T-cell (primary cell): ENCODE data around the gene PPP4R3A. TPM values are rescaled to one million over a fixed set of nuclear protein-coding genes. Genes with fewer than 3 reads are reported as not detected.
A peak's percentile ranks its signal among the peaks of the same experiment; 100 is the strongest.
"Not testable (repeated sequence)": the region's sequence is repeated elsewhere in the genome, so short reads cannot be mapped to it uniquely, and the experiment has no call there.

Source experiments
- ATAC-seq, 4 experiments: fragments of 200-7000 bp in 3 of 4; fragments of 150-1000 bp in 1 of 4; cut with Tn5 transposase; replicated peaks in 1 of 4; 1 replicate in 3 of 4; 2 replicates in 1 of 4; pipeline ENCODE4 v1.10.0; 2021; ENCODE audit warnings: moderate library complexity in 3 of 4, mild to moderate bottlenecking in 2 of 4, moderate number of reproducible peaks in 1 of 4
- CTCF ChIA-PET, 2 donors: fragments of 300-600 bp; sonication (Branson Sonifier 250); formaldehyde crosslinking; loops; one replicate each; lab custom pipeline; 2022; ENCODE audit warnings: antibody characterized with exemption in 2 of 2; lab: Charles Lee
- POLR2A ChIA-PET, 2 donors: fragments of 300-600 bp; sonication (Branson Sonifier 250); formaldehyde crosslinking; loops; one replicate each; lab custom pipeline; 2022; ENCODE audit warnings: antibody characterized with exemption in 2 of 2; lab: Charles Lee
- DNase-seq, 35 experiments: peaks; one replicate each; pipeline versions ENCODE4 v3.0.0 to v3.0.0-alpha.2; 2013 to 2023
- H3K27ac ChIP-seq: one replicate; pipeline ENCODE4 v1.5.1; 2013; ENCODE audit warnings: low read length
- H3K27me3 ChIP-seq, 2 experiments: replicated peaks in 1 of 2; 1 replicate in 1 of 2; 2 replicates in 1 of 2; pipeline versions ENCODE4 v1.6.1 to v1.7.0; 2013; ENCODE audit warnings: low read length in 1 of 2, mixed read lengths in 1 of 2; ENCODE audit not compliant: control insufficient read depth in 2 of 2, insufficient read depth in 2 of 2; ENCODE audit errors: extremely low read depth in 1 of 2
- H3K36me3 ChIP-seq, 2 donors: 1 replicate in 1 of 2; 2 replicates in 1 of 2; pipeline versions ENCODE4 v1.6.1 to v1.7.0; 2013; ENCODE audit warnings: low read length in 1 of 2; ENCODE audit not compliant: control insufficient read depth in 2 of 2, insufficient read depth in 1 of 2; ENCODE audit errors: extremely low read depth in 1 of 2
- H3K4me1 ChIP-seq, 2 experiments: 1 replicate in 1 of 2; 2 replicates in 1 of 2; pipeline versions ENCODE4 v1.6.1 to v1.7.0; 2013; ENCODE audit warnings: low read length in 2 of 2, mixed read lengths in 1 of 2; ENCODE audit not compliant: insufficient read depth in 2 of 2, control insufficient read depth in 1 of 2; ENCODE audit errors: extremely low read depth in 1 of 2
- H3K4me3 ChIP-seq, 2 donors: 1 replicate in 1 of 2; 2 replicates in 1 of 2; pipeline versions ENCODE4 v1.5.1 to v1.7.0; 2013; ENCODE audit warnings: mild to moderate bottlenecking in 2 of 2, low read length in 1 of 2, moderate library complexity in 1 of 2; ENCODE audit not compliant: control insufficient read depth in 1 of 2; ENCODE audit errors: extremely low read depth in 1 of 2
- H3K9me3 ChIP-seq: 2 replicates; pipeline ENCODE4 v1.7.0; 2013
- H3K27ac Mint-ChIP-seq, 2 donors: one replicate each; pipeline ENCODE4 v1.8.0; 2020 to 2021; ENCODE audit warnings: mild to moderate bottlenecking in 2 of 2, mixed read lengths in 2 of 2
- H3K27me3 Mint-ChIP-seq, 2 donors: one replicate each; pipeline ENCODE4 v1.8.0; 2021 to 2022; ENCODE audit warnings: mixed read lengths in 2 of 2
- H3K36me3 Mint-ChIP-seq: one replicate; pipeline ENCODE4 v1.8.0; 2021; ENCODE audit warnings: mixed read lengths
- H3K4me1 Mint-ChIP-seq, 3 donors: one replicate each; pipeline ENCODE4 v1.8.0; 2020 to 2022; ENCODE audit warnings: mixed read lengths in 3 of 3, mild to moderate bottlenecking in 1 of 3
- H3K4me3 Mint-ChIP-seq, 3 donors: one replicate each; pipeline ENCODE4 v1.8.0; 2020 to 2022; ENCODE audit warnings: mild to moderate bottlenecking in 3 of 3, mixed read lengths in 3 of 3, moderate library complexity in 3 of 3
- H3K9me3 Mint-ChIP-seq, 3 donors: one replicate each; pipeline ENCODE4 v1.8.0; 2020 to 2022; ENCODE audit warnings: mixed read lengths in 3 of 3
- WGBS: methylation state at CpG from one replicate; pipeline ENCODE4 v1.1.5; 2013; ENCODE audit warnings: missing lambda C conversion rate; ENCODE audit not compliant: insufficient coverage; 5-methylcytosine and 5-hydroxymethylcytosine counted together
- total RNA-seq, 35 experiments: library from RNA in 6 of 35; stranded (reverse) in 6 of 35; fragments of 120-200 nt in 1 of 35; gene quantifications; one replicate each; pipeline versions ENCODE4 v1.2.1 to v1.2.4 and lab custom pipeline; 2013 to 2026

Gene PPP4R3A
- total RNA-seq, 5 donors from 2014 or later (not counting 1 experiment from before 2014, with no cell fraction given), result 158 to 200 (median 169) TPM

DNA sequence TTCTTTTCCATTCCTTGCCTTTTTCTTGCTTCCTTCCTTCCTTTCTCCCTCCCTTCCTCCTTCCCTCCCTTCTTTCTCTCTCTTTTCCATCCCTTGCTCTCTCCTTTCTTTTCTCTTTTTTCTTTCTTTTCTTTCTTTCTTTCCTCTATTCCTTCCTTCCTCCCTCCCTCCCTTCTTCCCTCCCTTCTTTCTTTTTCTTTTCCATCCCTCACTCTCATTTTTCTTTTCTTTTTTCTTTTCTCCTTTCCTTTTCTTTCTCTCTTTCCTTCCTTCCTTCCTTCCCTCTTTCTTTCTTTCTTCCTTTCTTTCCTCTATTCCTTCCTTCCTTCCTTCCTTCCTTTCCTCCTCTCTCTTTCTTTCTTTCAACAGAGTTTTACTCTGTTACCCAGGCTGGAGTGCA lies 35.1 kb upstream of the PPP4R3A start:
- Mint-ChIP-seq H3K27me3 (peaks cover 5 to 13% of the 10 kb centered on the region in 2 donors), H3K9me3 (peaks cover 15 to 23% (median 21%) of the 10 kb centered on the region in 3 donors), H3K27ac (no peak overlapping the region), H3K4me1 (no peaks in the 10 kb centered on the region), H3K36me3 (peaks cover 10% of the 10 kb centered on the region), H3K4me3 (no peak overlapping the region)
- H3K27me3 ChIP-seq, result peaks cover 0 to 7% of the 10 kb centered on the region in 2 experiments
- H3K27ac ChIP-seq, result no peak overlapping the region
- ATAC-seq (no peak), DNase-seq (no peak)
- no peak overlapping the region for H3K4me3 ChIP-seq
- H3K36me3 ChIP-seq, result no peaks in the 10 kb centered on the region
- POLR2A ChIA-PET, result no interaction called here
- H3K9me3 ChIP-seq, result peaks cover 6% of the 10 kb centered on the region
- CTCF ChIA-PET, result no interaction called here
- no peaks in the 10 kb centered on the region for H3K4me1 ChIP-seq

DNA sequence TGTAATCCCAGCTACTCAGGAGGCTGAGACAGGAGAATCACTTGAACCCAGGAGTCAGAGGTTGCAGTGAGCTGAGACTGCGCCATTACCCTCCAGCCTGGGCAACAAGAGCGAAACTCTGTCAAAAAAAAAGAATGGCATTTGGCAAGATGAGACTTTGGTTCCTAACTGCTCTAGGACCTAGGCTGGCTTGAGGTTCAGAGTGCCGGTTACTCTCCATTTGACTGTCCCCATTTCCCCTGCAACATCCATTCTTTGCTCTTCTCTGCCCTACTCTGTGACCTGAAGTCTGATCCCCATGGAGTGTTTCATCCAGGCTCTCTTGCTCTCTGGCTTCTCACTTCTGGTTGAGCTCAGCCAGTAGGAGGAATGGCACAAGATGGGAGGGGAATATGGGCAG lies 26.2 kb upstream of the PPP4R3A start:
- CTCF ChIA-PET, result no interaction called here
- no peak for ATAC-seq
- POLR2A ChIA-PET, result no interaction called here
- H3K36me3 Mint-ChIP-seq, result peaks cover 15% of the 10 kb centered on the region
- H3K4me3 Mint-ChIP-seq, result no peak overlapping the region
- H3K9me3 Mint-ChIP-seq, result peaks cover 14 to 21% (median 20%) of the 10 kb centered on the region in 3 donors
- Histone ChIP-seq H3K27ac (no peak overlapping the region), H3K36me3 (no peaks in the 10 kb centered on the region), H3K4me1 (no peaks in the 10 kb centered on the region), H3K9me3 (no peaks in the 10 kb centered on the region), H3K4me3 (no peak overlapping the region), H3K27me3 (peaks cover 0 to 3% of the 10 kb centered on the region in 2 experiments)
- no peaks in the 10 kb centered on the region for H3K4me1 Mint-ChIP-seq
- no peak for DNase-seq
- H3K27me3 Mint-ChIP-seq, result peaks cover 11 to 17% of the 10 kb centered on the region in 2 donors
- WGBS, result 94% methylated on average over 3 of the region's 3 CpGs
- no peak overlapping the region for H3K27ac Mint-ChIP-seq

DNA sequence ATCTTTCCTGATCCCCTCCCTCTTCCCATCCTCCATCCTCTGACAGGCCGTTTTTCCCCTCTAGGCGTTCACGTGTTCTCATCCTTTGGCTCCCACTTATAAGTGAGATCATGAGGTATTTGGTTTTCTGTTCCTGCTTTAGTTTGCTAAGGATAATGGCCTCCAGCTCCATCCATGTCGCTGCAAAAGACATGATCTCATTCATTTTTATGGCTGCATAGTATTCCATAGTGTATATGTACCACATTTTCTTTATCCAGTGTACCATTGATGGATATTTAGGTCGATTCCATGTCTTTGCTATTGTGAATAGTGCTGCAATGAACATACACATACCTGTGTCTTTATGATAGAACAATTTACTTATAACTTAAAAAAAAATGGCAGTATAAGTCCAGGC lies 23.9 kb upstream of the PPP4R3A start:
- CTCF ChIA-PET, result not testable (repeated sequence)

DNA sequence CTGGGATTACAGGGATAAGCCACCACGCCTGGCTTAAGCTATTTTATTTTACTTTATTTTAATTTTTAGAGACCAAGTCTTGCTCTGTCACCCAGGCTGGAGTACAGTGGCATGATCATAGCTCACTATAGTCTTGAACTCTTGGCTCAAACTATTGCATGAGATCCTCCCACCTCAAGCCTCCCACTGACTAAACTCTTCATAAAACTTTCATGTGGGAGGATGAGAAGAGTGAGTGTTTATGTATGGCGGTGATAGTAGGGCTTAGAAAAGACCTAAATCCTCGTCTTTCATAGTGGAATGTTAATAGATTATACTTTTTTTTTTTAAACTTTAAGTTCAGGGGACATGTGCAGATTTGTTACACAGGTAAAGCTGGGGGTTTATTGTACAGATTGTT lies 23.5 kb upstream of the PPP4R3A start:
- POLR2A ChIA-PET, result no interaction called here

More for the DNA sequence above, 23.9 kb upstream of the PPP4R3A start:
- H3K27me3 ChIP-seq, POLR2A ChIA-PET, H3K9me3 Mint-ChIP-seq, ATAC-seq, H3K4me1 ChIP-seq, H3K4me3 ChIP-seq, H3K27ac Mint-ChIP-seq, H3K9me3 ChIP-seq, DNase-seq, H3K4me1 Mint-ChIP-seq, H3K36me3 ChIP-seq, H3K27ac ChIP-seq, H3K4me3 Mint-ChIP-seq, H3K36me3 Mint-ChIP-seq: not testable (repeated sequence)
- peaks cover 7 to 14% of the 10 kb centered on the region in 2 donors for H3K27me3 Mint-ChIP-seq
- WGBS, result no CpG with 5 or more reads among the region's 5 CpGs

DNA sequence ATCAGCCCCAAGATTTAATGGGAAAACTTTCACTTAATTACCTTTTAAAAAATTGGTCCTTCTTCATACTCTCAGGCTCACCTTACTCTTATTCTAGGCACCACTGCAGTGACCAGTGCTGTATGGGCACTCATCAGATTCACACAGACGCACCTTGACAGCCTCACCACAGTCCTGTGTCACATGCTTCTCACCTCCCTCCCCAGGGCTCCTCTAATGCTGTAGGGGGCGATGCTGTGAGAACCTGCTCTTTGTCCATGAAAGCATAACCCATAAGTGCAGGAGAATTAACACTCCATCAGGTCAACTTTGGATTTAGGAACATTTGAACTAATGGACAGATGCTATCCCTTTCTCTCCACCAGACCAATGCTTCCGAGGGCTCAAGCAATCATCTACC lies 13.9 kb upstream of the PPP4R3A start:
- no peak overlapping the region for H3K27ac Mint-ChIP-seq
- no peaks in the 10 kb centered on the region for H3K36me3 Mint-ChIP-seq
- ATAC-seq, result no peak
- peaks cover 0 to 7% (median 0%) of the 10 kb centered on the region in 3 donors for H3K9me3 Mint-ChIP-seq
- H3K27me3 Mint-ChIP-seq, result no peaks in the 10 kb centered on the region
- DNase-seq, result no peak
- H3K4me1 Mint-ChIP-seq, result no peaks in the 10 kb centered on the region
- 87% methylated on average over 3 of the region's 3 CpGs for WGBS
- no peak overlapping the region for H3K4me3 Mint-ChIP-seq
- Histone ChIP-seq H3K27ac (no peak overlapping the region), H3K27me3 (no peaks in the 10 kb centered on the region), H3K9me3 (no peaks in the 10 kb centered on the region), H3K4me1 (no peaks in the 10 kb centered on the region), H3K36me3 (no peaks in the 10 kb centered on the region), H3K4me3 (no peak overlapping the region)
- ChIA-PET POLR2A (no interaction called here), CTCF (no interaction called here)

More for the DNA sequence above, 23.5 kb upstream of the PPP4R3A start:
- Mint-ChIP-seq H3K4me1 (no peaks in the 10 kb centered on the region), H3K9me3 (peaks cover 0 to 5% (median 4%) of the 10 kb centered on the region in 3 donors), H3K4me3 (no peak overlapping the region), H3K27ac (no peak overlapping the region), H3K36me3 (no peaks in the 10 kb centered on the region), H3K27me3 (peaks cover 7 to 14% of the 10 kb centered on the region in 2 donors)
- Histone ChIP-seq H3K36me3 (no peaks in the 10 kb centered on the region), H3K27ac (no peak overlapping the region), H3K27me3 (no peaks in the 10 kb centered on the region), H3K4me3 (no peak overlapping the region), H3K4me1 (no peaks in the 10 kb centered on the region), H3K9me3 (no peaks in the 10 kb centered on the region)
- DNase-seq (no peak), ATAC-seq (no peak)
- CTCF ChIA-PET, result no interaction called here
- WGBS, result no CpG with 5 or more reads among the region's 3 CpGs

DNA sequence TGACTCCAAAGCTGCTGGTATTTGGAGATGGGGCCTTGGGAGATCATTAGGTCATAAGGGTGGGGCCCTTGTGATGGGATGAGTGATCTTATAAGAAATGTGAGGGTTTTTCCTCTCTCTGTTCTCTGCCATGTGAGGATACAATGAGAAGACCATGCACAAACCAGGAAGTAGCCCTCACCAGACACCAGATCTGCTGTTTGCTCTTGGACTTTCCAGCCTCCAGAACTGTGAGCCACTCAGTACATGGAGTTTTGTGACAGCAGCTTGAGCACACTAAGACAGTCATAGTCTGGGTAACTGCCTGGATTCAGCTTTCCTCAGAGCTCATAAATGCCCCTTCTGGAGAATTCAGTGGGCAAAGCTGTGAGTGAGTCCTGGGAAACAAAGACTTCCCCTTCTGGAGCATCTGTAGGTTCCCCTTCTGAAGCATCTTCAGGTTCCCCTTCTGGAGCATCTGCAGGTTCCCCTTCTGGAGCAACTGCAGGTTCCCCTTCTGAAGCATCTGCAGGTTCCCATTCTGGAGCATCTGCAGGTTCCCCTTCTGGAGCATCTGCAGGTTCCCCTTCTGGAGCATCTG lies 11.0 kb upstream of the PPP4R3A start:
- ATAC-seq, result no peak
- H3K4me1 ChIP-seq, result no peaks in the 10 kb centered on the region
- H3K27me3 ChIP-seq, result no peaks in the 10 kb centered on the region
- DNase-seq, result peak in 2 of 35 experiments; percentile 4 to 13
- H3K9me3 Mint-ChIP-seq, result peaks cover 0 to 7% (median 0%) of the 10 kb centered on the region in 3 donors
- H3K27ac ChIP-seq, result no peak overlapping the region
- H3K27me3 Mint-ChIP-seq, result peaks cover 0 to 4% of the 10 kb centered on the region in 2 donors
- H3K36me3 Mint-ChIP-seq, result no peaks in the 10 kb centered on the region
- ChIA-PET CTCF (no interaction called here), POLR2A (no interaction called here)
- no peaks in the 10 kb centered on the region for H3K36me3 ChIP-seq
- no peak overlapping the region for H3K4me3 ChIP-seq
- H3K4me3 Mint-ChIP-seq, result no peak overlapping the region
- no peaks in the 10 kb centered on the region for H3K9me3 ChIP-seq
- no peak overlapping the region for H3K27ac Mint-ChIP-seq
- H3K4me1 Mint-ChIP-seq, result no peaks in the 10 kb centered on the region

DNA sequence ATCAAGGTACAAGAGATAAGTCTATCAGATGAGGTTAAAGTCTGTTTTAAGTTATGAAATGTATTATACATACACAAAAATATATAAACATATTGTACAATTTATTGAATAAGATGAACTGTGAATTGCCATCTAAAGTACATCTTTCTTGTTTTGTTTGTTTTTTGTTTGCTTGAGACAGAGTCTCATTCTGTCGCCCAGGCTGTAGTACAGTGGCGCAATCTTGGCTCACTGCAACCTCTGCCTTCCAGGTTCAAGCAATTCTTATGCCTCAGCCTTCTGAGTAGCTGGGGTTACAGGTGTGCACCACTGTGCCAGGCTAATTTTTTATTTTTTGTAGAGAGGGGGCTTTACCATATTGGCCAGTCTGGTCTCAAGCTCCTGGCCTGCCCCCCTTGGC lies 10.0 kb upstream of the PPP4R3A start:
- H3K36me3 ChIP-seq, result no peaks in the 10 kb centered on the region
- H3K4me1 ChIP-seq, result no peaks in the 10 kb centered on the region
- POLR2A ChIA-PET, result no interaction called here
- Mint-ChIP-seq H3K4me1 (no peaks in the 10 kb centered on the region), H3K36me3 (no peaks in the 10 kb centered on the region), H3K27ac (no peak overlapping the region), H3K9me3 (peaks cover 0 to 7% (median 0%) of the 10 kb centered on the region in 3 donors), H3K4me3 (no peak overlapping the region), H3K27me3 (peaks cover 0 to 4% of the 10 kb centered on the region in 2 donors)
- DNase-seq, result no peak
- CTCF ChIA-PET, result no interaction called here
- no peak overlapping the region for H3K27ac ChIP-seq
- no peak overlapping the region for H3K4me3 ChIP-seq
- ATAC-seq, result no peak
- H3K9me3 ChIP-seq, result no peaks in the 10 kb centered on the region
- no peaks in the 10 kb centered on the region for H3K27me3 ChIP-seq
- 100% methylated on average over 2 of the region's 2 CpGs for WGBS
